NCI-H69 (cell line): ENCODE measurements around the gene HAS3.
"Not testable (repeated sequence)": the region's sequence is repeated elsewhere in the genome, so short reads cannot be mapped to it uniquely, and the experiment has no call there.

ENCODE experiments used
- DNase-seq: peaks from one replicate; lab custom pipeline; 2025; lab: John Stamatoyannopoulos, UW

Gene HAS3

GRCh38 chr16:69116256-69116875 lies 10.9 kb downstream of the HAS3 start:
- no peak for DNase-seq

GRCh38 chr16:69116906-69117305 lies 11.5 kb downstream of the HAS3 start:
- DNase-seq = no peak

GRCh38 chr16:69118468-69118867 lies 13.0 kb downstream of the HAS3 start:
- no peak for DNase-seq

GRCh38 chr16:69118994-69119393 lies 13.5 kb downstream of the HAS3 start:
- DNase-seq = no peak

- no peak for DNase-seq
Observed at GRCh38 chr16:69119536-69119935, 14.1 kb downstream of the HAS3 start.

GRCh38 chr16:69120096-69120664 lies 14.7 kb downstream of the HAS3 start:
- no peak for DNase-seq

GRCh38 chr16:69123910-69124309 lies 18.5 kb downstream of the HAS3 start:
- peak; percentile 70 for DNase-seq

GRCh38 chr16:69124406-69124805 lies 19.0 kb downstream of the HAS3 start:
- not testable (repeated sequence) for DNase-seq

- not testable (repeated sequence) for DNase-seq
Observed at GRCh38 chr16:69124961-69125360, 19.5 kb downstream of the HAS3 start.

- no peak for DNase-seq
Observed at GRCh38 chr16:69126221-69126620, 20.8 kb downstream of the HAS3 start.

- DNase-seq = not testable (repeated sequence)
Observed at GRCh38 chr16:69126801-69127200, 21.3 kb downstream of the HAS3 start.

GRCh38 chr16:69127966-69128510 lies 22.6 kb downstream of the HAS3 start:
- DNase-seq = no peak

- no peak for DNase-seq
Observed at GRCh38 chr16:69130461-69130860, 25.0 kb downstream of the HAS3 start.

- DNase-seq = peak; percentile 50
Observed at GRCh38 chr16:69131167-69131838, 25.9 kb downstream of the HAS3 start.

- DNase-seq = peak; percentile 84
Observed at GRCh38 chr16:69131839-69132423, 26.5 kb downstream of the HAS3 start.

GRCh38 chr16:69132424-69133252 lies 27.2 kb downstream of the HAS3 start, which contains the start of the genes CHTF8 and UTP4:
CHTF8 (minus strand) TSS chr16:69132588; CDS start chr16:69121458, 11,130 bp downstream.
UTP4 (plus strand) TSS chr16:69132649; CDS start chr16:69133460, 811 bp downstream.
- DNase-seq = peak; percentile 86

- no peak for DNase-seq
Observed at GRCh38 chr16:69133373-69133954, 28.0 kb downstream of the HAS3 start.

- DNase-seq = no peak
Observed at GRCh38 chr16:69138608-69139007, 33.2 kb downstream of the HAS3 start.

- DNase-seq = not testable (repeated sequence)
Observed at GRCh38 chr16:69139464-69139863, 34.0 kb downstream of the HAS3 start.

- no peak for DNase-seq
Observed at GRCh38 chr16:69141014-69141413, 35.6 kb downstream of the HAS3 start.

- no peak for DNase-seq
Observed at GRCh38 chr16:69141936-69142335, 36.5 kb downstream of the HAS3 start.
